ENCODE data around the gene C21orf58.

Gene C21orf58

GRCh38 chr21:46297338-46298271, 26.1 kb downstream of the C21orf58 start:
- DNase-seq (ENCODE audit: low read depth, low spot score): no peak

GRCh38 chr21:46295996-46296752, 27.5 kb downstream of the C21orf58 start:
- no peak for DNase-seq (ENCODE audit: low read depth, low spot score)

- DNase-seq (ENCODE audit: low read depth, low spot score): no peak
Observed at GRCh38 chr21:46295177-46295770, 28.4 kb downstream of the C21orf58 start.

GRCh38 chr21:46294647-46295176, 29.0 kb downstream of the C21orf58 start:
- DNase-seq (ENCODE audit: low read depth, low spot score): no peak

- no peak for DNase-seq (ENCODE audit: low read depth, low spot score)
Observed at GRCh38 chr21:46291561-46291960, 32.1 kb downstream of the C21orf58 start.

- no peak for DNase-seq (ENCODE audit: low read depth, low spot score)
Observed at GRCh38 chr21:46289655-46290179, 34.0 kb downstream of the C21orf58 start.

- DNase-seq (ENCODE audit: low read depth, low spot score): no peak
Observed at GRCh38 chr21:46287541-46287940, 36.1 kb downstream of the C21orf58 start.

GRCh38 chr21:46286648-46287002, 37.0 kb downstream of the C21orf58 start:
- no peak for DNase-seq (ENCODE audit: low read depth, low spot score)

GRCh38 chr21:46285761-46286647, 37.7 kb downstream of the C21orf58 start, which contains the start of gene YBEY:
Gene YBEY, plus strand, starts transcription at chr21:46286342. Its CDS starts 572 bp downstream, at chr21:46286914.
- DNase-seq (ENCODE audit: low read depth, low spot score): peak; percentile 70

- DNase-seq (ENCODE audit: low read depth, low spot score): no peak
Observed at GRCh38 chr21:46285206-46285661, 38.4 kb downstream of the C21orf58 start, which contains the start of gene MCM3AP. Gene MCM3AP, minus strand, starts transcription at chr21:46285611. Its CDS starts 325 bp downstream, at chr21:46285286.

GRCh38 chr21:46284733-46285132, 38.9 kb downstream of the C21orf58 start:
- DNase-seq (ENCODE audit: low read depth, low spot score): no peak

GRCh38 chr21:46284077-46284644, 39.5 kb downstream of the C21orf58 start:
- no peak for DNase-seq (ENCODE audit: low read depth, low spot score)

- no peak for DNase-seq (ENCODE audit: low read depth, low spot score)
Observed at GRCh38 chr21:46274797-46275390, 48.8 kb downstream of the C21orf58 start.

GRCh38 chr21:46273341-46273740, 50.3 kb downstream of the C21orf58 start:
- no peak for DNase-seq (ENCODE audit: low read depth, low spot score)

GRCh38 chr21:46269466-46269865, 54.2 kb downstream of the C21orf58 start:
- DNase-seq (ENCODE audit: low read depth, low spot score): no peak

- DNase-seq (ENCODE audit: low read depth, low spot score): no peak
Observed at GRCh38 chr21:46268371-46268770, 55.3 kb downstream of the C21orf58 start.

- no peak for DNase-seq (ENCODE audit: low read depth, low spot score)
Observed at GRCh38 chr21:46266946-46267345, 56.7 kb downstream of the C21orf58 start.

- no peak for DNase-seq (ENCODE audit: low read depth, low spot score)
Observed at GRCh38 chr21:46265736-46266525, 57.7 kb downstream of the C21orf58 start.

- no peak for DNase-seq (ENCODE audit: low read depth, low spot score)
Observed at GRCh38 chr21:46264690-46265144, 59.0 kb downstream of the C21orf58 start.
